ENCODE measurements around the gene SLC22A6.

Gene SLC22A6, protein sequence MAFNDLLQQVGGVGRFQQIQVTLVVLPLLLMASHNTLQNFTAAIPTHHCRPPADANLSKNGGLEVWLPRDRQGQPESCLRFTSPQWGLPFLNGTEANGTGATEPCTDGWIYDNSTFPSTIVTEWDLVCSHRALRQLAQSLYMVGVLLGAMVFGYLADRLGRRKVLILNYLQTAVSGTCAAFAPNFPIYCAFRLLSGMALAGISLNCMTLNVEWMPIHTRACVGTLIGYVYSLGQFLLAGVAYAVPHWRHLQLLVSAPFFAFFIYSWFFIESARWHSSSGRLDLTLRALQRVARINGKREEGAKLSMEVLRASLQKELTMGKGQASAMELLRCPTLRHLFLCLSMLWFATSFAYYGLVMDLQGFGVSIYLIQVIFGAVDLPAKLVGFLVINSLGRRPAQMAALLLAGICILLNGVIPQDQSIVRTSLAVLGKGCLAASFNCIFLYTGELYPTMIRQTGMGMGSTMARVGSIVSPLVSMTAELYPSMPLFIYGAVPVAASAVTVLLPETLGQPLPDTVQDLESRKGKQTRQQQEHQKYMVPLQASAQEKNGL

DNA sequence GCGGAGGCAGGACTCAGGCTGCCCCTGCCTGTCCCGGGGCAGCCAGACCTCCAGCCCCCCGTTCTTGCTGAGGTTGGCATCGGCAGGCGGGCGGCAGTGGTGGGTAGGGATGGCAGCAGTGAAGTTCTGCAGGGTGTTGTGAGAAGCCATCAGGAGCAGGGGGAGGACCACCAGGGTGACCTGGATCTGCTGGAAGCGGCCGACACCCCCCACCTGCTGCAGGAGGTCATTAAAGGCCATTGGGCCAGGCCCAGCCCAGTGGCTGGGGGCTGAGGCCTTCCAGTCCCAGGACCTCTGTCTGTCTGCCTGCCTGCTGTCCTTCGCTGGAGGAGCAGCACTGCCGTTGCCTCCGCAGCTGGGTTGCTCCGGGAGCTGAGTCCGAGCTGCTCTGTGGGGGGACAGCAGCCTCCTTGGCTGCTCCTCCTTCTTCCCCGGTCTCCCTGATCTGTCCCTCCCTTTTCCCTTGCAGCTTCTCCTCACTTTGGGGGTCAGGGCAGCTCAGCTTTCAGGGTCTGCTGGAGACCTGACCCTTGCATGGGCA lies at the start of gene SLC22A6:
TSS of gene SLC22A6 (minus strand) at position 517 of the 541 bp plus-strand sequence. CDS start at position 240, 277 bp downstream.
- no peak for DNase-seq (ENCODE audit: low read depth in 2 of 2)

DNA sequence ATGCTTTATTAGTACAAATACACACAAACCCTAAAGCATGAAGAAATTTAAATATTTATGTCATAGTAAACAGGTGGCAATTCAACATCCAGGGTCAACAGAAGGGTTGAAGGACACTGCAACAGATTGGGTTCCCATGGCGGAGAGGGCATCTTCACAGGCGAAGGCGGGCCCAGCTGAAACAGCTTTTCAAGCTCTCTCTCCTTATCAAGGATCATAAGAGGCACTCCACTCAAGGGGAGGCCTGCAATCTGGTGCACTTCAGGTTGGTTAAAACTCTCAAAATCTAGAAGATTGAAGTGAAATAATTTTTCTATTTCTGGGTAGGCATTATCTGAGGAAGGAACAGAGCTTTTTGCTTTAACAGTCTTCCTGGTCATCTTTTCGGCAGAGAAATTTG lies 47.7 kb upstream of the SLC22A6 start:
- DNase-seq (ENCODE audit: low read depth in 2 of 2), result no peak

DNA sequence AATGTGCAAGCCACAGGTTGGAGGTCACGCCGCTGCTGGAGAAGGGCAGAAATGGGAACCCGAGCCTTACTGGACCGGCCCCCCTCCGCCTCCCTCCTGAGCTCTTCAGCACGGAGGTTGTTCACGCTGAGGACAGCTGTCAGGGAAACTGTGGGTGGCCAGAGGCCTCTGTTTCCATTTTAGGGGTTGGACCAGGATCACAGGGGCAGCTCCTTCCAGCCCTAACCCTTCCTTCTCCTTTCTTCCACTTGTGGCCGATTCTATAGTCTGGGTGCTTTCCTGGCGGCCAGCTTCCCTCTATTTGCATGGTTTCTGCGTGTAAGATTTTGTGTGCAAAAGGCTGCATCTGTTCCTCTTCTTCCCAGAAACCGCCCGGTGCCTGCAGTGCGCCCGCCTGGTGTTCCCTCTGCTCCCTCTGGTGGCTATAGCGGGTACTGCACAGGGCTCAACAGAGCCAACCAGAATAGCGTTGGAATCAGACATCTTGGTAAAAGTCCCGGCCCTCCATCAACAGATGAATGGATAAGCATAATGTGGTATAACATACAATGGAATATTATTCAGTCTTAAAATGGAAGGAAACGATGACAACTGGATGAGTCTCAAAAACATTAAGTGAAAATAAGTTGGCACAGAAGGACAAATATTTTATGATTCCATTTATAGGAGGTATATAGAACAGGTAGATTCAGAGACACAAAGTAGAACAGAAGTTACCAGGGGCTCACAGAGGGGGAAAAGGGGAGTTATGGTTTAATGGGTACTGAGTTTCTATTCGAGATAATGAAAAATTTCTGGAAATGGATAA lies 39.3 kb upstream of the SLC22A6 start:
- DNase-seq (ENCODE audit: low read depth in 2 of 2), result peak; percentile 74 to 81

DNA sequence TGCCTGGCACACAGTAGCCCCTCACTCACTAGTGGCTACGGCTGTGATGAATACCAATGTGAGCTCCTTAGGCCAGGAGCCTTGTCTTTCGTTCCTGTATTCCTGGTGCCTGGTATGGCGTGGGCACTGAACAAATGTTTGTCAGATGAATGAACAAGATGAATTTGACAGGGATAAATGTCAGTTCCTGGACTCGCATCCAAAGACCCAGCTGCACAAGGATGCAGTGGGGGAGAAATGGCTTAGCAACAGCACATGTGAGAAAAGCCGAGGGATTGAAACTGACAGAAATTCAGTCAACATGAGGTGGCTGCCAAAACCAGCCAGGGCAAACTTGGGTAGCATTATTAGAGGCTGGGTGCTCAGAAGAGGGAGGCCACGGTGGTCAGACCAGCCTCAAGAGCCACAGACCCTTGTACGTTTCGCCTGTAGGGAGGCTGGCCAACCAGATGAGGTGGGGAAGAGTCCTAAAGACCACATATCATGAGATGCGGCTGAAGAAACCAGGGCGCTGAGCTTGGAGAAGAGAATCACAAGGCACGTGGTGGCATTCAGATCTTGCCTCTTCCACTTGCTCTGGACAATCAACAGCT lies 38.6 kb upstream of the SLC22A6 start:
- no peak for DNase-seq (ENCODE audit: low read depth in 2 of 2)

DNA sequence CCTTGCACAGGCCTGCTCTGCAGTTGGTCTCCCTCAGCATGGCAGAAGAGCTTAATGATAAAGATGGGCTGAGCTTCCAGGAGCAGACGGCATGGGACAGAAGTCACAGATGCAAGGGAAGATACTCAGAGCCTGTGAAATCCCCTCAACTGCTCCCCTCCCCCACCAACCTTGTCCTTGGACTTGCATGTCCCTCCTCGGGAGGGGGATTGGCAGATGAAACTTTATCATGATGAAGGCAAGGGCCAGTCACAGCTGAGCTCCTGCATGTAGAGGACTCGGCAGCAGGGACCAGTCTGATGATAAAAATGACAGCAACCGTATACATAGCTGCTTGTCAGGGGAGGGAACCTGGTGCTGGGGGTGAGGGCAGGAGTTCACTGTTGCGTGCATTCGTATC lies 37.7 kb upstream of the SLC22A6 start:
- no peak for DNase-seq (ENCODE audit: low read depth in 2 of 2)

DNA sequence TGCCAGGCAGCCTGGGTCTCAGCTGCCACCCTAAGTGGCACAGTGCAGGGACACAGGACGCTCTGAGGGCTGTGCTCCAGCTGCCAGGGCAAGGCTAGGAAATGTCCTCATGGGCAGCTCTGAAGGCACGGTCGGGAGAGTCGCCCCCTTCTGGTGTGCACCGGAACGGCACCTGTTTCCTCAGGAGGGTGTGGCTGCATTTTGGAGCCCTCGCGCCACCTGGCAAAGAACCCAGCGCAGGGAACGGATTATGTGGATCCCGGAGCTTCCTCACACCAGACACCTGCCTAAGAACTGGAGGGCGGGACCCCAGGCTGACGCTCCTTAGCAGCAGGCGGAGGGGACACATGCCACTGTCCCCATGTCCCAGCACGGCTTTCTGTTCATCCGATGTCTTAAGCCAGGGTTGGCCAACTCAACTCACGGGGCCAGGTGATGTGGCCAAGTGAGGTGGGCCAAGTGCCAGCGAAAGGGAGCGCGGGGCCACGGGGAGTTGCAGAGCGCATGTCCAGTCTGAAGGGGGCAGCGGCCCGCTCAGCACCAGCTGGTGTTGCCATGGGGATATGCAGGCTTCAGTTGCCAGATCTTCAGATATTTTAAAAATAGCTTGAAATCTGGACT lies 36.0 kb upstream of the SLC22A6 start:
- DNase-seq (ENCODE audit: low read depth in 2 of 2), result peak; percentile 23 to 25

DNA sequence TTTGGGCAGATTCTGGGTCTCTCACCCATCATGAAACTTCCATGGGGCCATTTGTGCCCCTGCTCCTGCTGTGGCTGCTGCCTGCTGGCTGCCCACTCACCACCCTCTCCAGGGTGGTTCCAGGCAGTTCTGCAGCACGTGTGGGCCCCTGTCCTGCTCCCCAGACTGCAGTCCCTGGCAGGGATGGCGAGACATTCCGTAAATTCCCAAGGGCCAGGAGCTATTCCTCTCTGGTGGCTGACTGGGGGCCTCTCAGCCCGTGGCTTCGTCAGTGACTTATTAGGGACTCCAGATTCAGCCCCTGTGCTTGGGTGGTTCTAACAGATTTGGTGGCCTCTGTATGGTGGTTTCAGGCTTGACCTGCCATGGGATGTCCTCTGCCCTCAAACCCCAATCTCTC lies 34.7 kb upstream of the SLC22A6 start:
- DNase-seq (ENCODE audit: low read depth in 2 of 2), result no peak

DNA sequence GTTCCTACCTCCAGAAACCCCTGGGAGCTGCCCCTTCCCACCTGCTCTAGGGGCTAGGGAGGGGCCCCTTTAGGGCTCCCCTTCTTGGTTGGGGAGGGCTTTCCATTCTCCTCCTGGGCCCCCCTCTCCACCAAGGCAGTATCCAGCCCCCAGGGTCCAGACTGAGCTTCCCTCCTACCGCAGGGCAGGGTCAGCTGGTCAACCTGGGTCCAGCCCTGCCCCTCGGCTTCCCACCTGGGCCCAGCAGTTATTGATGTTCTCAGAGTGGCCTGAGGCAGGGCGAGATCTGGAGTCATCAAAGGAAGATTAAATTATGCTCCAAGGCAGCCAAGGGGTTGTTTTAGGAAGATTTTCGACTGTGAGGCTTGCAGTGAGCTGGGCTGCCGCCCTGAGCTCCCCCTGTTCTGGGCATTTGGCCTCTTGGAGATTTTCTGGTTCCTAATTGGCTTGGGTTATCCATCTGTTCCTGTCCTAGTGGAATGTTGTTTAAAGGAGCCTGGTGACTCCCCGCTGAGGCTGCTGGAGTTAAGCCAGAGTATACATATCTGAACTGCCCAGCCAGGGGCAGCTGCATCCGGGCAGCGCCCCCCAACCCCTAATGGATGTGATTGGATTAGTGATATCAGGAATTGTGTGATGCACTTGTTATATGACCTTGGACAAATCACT lies 32.7 kb upstream of the SLC22A6 start:
- no peak for DNase-seq (ENCODE audit: low read depth in 2 of 2)

DNA sequence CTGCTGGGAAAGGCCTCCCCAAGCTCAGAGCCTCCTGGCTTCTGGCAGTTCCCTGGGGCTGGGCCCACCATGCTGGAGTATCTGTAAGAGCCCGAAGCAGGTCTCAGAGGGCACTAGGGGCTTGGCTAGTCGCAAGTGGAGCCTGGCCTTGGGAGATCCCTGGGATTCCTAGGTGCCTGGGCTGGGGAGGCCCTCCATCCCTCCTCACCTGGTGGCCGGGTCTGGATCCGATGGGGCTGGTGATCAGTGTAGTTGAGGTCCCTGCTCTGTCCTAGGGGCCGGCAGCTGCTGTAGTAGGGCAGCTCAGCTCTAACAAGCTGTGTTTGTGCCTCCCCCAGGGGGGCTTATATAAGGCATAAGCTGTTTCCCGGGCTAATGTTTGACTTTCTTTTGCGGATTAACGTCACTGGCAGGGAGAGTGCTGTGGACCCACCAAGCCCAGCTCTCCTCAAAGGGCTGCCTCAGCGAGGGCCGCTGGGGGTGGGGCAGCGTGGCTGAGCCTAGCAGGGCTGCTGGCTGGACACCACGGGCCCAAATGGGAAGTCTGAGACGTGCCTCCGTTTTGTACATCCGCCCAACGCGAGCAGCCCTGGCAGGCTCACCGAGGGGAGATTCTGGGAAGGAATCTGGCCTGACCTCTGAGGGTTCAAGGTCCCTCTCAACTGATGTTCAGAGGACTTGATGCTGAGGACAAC lies 30.9 kb upstream of the SLC22A6 start, which contains the start of gene SLC22A8:
TSS of gene SLC22A8 (minus strand) at position 321 of the 695 bp plus-strand sequence. CDS start 883 bp downstream, outside the sequence.
- DNase-seq (ENCODE audit: low read depth in 2 of 2), result no peak

DNA sequence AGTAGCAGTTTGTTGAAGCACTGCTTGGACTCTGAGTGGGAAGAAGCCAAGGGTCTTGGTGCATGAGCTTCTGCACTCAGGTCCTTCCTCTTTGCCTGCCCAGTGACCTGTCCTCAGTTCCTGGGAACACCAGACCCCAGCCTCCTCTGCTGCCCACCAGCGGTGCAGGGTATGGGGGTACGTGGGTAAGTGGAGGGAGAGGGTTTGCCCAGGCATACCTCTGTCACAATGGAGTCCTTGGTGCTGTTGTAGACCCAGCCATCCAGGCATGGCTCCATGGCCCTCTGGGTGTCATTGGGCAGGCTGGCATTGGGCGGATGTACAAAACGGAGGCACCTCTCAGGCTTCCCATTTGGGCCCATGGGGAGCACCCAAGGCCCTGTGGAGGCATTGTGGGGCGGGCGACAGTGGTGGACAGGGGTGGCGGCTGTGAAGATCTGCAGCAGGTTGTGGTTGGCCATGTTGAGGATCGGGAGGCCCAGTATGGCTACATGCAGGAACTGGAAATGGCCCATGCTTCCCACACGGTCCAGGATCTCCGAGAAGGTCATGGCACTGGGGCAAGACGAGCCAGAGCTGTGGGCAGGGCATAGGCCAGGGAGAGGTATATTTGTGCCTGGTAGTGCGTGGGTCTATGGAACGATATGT lies 29.8 kb upstream of the SLC22A6 start:
- DNase-seq (ENCODE audit: low read depth in 2 of 2), result no peak

DNA sequence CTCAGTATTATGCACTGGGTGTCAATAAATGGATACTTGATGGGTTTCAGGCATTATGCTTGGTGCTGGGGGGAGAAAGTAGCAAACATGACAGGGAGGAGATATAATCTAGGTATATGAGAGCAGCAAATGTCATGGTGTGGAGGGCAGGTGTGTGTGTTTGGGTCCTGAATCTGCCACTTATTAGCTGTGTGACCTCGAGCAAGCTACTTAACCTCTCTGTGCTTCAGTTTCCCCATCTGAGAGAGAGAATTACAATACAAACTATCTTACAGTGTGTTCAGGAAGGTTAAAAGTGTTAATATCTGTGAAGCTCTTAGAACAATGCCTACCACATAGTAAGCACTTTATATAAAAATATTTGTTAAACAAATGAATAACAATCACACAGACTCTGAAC lies 28.1 kb upstream of the SLC22A6 start:
- DNase-seq (ENCODE audit: low read depth in 2 of 2), result no peak

DNA sequence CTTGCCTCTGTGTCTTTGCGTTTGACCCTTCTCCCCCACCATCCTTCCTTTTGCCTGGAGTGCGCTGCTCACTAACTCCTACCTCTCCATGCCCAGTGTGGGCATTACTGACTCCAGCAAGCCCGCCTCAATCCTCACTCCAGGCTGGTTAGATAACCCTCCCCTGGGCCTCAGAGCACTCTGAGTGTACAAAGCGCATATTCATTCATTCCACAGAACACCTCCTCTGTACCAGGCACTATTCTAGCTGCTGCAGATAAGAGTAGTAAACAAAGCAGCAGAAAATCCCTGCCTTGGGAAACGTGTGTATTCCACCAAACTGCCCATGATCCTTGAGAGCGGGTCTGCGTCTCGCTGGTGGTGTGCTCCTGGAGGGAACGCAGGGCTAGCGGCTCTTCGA lies 27.7 kb upstream of the SLC22A6 start:
- DNase-seq (ENCODE audit: low read depth in 2 of 2), result no peak

DNA sequence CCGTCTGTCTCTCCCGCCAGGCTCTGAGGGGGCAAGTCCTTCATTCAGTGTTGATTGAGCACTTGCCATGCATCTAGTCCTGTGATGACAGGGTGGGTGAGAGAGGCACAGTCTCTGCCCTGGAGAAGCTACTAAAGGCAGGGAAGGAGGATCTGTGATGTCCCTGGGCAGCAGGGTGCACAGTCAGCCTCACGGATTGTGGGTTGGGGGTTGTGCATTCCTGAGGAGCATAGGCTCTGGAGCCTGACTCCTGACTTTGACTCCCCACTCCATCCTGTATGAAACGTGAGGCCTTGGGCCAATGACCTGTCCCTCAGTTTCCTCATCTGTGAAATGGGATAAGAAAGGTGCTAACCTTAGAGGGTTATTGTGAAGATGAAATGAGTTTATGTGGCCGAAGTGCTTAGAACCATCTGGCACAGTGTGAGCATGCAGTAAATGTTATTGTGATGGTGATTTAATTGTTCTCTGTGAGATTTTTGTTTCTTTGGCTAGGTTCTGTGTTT lies 26.2 kb upstream of the SLC22A6 start:
- DNase-seq (ENCODE audit: low read depth in 2 of 2), result no peak

DNA sequence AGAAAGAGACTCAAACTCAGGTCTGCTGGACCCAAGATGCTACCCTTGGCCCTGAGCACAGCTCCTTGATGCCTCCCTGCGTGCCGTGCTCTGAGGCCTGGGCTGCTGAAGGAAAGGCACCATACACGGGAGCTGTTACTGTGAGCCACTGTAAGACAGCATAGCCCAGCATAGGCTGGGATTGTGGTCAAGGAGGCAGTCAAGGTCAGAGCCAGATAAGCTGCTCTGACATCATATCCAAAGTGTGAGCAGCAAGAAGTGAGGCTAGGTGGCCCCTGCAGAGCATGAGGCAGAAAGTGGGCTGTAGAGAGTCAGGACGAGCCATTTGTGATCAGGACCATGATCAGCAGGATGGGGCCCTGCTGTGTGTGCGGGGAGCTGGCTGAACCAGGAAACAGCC lies 23.2 kb upstream of the SLC22A6 start:
- no peak for DNase-seq (ENCODE audit: low read depth in 2 of 2)

DNA sequence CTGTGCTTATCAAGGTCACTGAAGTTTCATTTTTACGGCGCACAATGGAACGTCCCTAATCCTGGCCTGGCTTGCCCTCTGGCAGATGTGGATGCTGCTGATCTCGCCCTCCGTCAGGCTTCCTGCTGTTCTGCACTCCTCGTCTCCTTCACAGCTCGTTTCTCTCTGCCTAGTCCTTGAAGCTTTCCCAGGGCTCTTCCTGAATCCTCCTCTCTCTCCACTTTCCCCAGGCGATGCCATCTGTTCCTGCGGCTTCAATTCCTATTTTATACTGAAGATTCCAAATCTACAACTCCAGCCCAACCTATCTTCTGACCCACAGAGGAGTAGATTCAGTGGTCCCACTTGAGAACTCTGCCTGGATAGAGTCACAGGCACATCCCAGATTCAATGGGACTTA lies 16.7 kb upstream of the SLC22A6 start:
- DNase-seq (ENCODE audit: low read depth in 2 of 2), result no peak

DNA sequence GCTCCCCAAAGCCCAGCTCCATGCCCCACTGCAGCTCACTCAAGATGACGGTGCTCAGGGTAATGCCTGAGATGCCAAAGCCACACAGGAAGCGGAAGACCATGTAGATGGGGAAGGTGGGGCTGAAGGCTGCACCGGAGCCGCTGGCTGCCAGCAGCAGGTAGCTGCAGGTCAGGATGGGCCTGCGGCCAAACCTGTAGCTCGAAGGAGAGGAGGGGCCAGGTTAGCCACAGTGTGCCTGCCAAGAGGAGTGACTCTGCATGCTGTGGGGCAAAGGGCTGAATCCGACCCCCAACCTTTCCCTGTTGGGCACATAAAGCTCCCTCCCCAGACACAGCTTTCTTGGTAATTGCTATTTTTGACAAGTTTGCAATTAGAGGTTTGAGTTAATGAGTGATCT lies 14.9 kb upstream of the SLC22A6 start:
- DNase-seq (ENCODE audit: low read depth in 2 of 2), result no peak

DNA sequence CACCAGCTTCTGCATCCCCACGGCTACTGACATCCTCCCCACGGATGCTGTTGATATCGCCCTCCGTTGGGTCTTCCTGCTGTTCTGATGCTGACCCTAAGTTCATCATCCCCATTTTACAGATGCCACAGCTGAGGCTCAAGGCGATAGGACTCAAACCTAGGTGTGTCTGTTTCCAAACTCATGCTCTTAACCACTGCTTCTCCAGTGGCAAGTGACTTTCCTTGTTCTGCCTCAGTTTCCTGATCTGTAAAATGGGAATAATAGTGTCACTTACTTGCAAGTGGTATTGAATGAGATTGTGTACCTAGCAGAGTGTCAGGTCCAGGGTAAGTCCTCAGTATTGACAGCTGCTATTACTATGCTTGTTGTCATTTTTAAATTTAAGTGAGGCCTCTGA lies 14.4 kb upstream of the SLC22A6 start:
- DNase-seq (ENCODE audit: low read depth in 2 of 2), result no peak

DNA sequence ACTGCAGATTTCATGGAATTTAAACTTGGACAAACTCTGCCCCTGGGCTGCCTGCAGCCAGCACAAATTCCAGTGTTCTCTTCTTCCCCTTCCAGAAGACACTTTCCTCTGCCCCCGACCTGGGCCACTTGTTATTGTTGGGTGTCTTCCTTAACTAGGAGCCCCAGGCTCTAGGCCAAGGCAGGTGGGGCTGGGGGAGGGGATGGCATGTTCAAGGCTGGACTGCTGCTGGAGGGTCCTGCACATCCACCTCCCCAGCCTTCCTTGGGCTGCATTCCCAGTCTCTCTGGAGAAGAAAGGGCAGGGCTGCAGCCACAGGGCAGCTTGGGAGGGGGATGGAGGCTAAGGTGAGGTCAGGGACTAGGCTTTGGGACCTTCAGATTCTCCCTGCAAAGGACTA lies 11.5 kb upstream of the SLC22A6 start:
- no peak for DNase-seq (ENCODE audit: low read depth in 2 of 2)

DNA sequence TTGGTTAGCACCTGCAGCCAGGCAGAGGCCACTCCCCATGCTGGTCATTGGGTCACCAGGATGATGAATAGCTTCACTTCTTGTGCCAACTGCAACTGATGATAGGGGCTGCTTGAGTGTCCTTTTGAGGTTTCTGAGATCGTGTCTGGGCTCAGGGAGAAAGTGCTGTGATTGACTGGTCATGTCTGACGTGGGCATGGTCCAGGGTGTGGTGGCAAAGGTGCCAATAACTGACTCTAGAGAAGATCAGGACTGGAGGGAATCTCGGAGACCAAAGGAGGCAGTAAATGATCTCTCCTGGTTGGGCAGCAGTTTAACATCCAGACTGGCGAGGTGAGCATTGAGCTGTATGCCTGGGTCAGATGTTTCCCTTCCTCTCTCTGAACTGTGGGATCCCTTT lies 10.0 kb upstream of the SLC22A6 start:
- no peak for DNase-seq (ENCODE audit: low read depth in 2 of 2)

DNA sequence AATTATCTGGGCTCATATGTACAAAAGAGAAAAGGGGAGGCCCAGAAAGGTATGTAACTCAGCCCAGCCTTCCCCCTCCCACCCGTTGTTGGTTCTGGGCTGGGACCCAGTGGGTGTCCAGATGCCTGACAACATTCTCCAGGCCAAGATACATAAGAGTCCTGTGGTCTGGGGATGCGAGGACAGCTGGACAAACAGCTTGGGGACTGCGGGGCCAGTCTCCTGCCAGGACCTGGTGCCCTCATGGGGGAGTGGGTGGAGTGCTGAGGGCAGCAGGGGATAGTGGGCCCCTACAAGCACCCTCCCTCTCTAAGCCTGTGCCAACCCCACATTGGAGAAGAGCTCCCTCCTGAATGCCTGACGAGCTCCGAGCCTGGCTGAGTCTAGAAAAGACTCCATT lies 3.5 kb upstream of the SLC22A6 start:
- DNase-seq (ENCODE audit: low read depth in 2 of 2), result no peak

All from stimulated activated CD8-positive, alpha-beta memory T cell treated with anti-CD3 and anti-CD28 coated beads, Interleukin-2, amount 100 ng/mL, for 48 hours (primary cell).